Upper lobe of left lung (tissue), 4 donors: Measurements from ENCODE around the gene PAX2.

Experiments
- CTCF ChIP-seq, 6 experiments: fragments of 450-650 bp in 4 of 6; fragments of 200-600 bp in 2 of 6; sonication (generic) in 2 of 6; IDR thresholded peaks; one replicate each; pipeline ENCODE4 v1.5.1; 2016 to 2019; ENCODE audit warnings: antibody characterized with exemption in 6 of 6
- POLR2A ChIP-seq, 4 donors: fragments of 450-650 bp; IDR thresholded peaks; one replicate each; pipeline ENCODE4 v1.5.1; 2016 to 2017; ENCODE audit warnings: antibody characterized with exemption in 4 of 4, mild to moderate bottlenecking in 2 of 4
- POLR2AphosphoS5 ChIP-seq, 2 donors: sonication (generic); formaldehyde crosslinking; IDR thresholded peaks; one replicate each; pipeline ENCODE4 v1.5.1; 2017; ENCODE audit warnings: antibody characterized with exemption in 2 of 2

GRCh38 chr10:100737355-100738054 is 7.9 kb upstream of the PAX2 start:
- TF ChIP-seq CTCF (IDR thresholded peaks at IDR 0.05) (no peak), POLR2AphosphoS5 (IDR thresholded peaks at IDR 0.05) (no peak), POLR2A (IDR thresholded peaks at IDR 0.05) (no peak)
